ENCODE data around the gene NGRN.
"Not testable (repeated sequence)": the region's sequence is repeated elsewhere in the genome, so short reads cannot be mapped to it uniquely, and the experiment has no call there.

Gene NGRN

DNA sequence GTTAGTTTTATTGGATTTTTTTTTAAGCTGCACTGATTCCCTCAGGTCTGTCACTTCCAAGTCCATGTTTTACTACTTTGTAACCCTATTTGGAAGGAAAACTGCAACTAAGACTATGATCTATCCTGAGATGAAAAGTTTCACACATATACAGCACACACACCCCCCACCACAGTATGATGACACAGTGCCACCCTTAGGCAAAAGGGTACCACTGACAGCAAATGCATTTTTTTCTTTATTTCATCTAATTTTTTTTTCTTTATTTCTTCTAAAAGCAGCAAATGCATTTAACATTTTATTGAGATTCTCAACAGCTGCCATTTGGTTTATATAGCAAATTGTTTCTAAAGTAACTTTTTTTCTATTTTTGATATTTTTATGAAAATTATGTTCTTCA, 21.2 kb downstream of the NGRN start:
- no peak for DNase-seq

DNA sequence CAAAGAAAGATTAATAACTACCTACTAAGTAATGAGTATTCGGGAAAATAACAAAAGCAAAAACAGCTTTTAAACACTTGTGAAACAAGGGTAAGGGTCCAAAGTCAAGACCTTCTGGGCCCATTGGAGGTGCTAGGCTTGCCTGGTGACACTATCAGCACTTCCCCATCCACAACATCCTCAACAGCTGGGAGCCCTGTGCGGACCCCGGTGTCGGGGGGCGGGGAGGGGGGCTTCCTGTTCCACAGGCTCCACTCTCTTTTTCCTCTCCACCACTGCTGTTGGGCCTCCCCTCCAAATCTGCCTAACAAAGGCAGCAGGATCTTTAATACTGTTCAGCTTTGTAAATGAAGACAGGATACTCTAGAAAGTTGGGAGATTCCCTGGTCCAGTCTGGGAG, 21.6 kb downstream of the NGRN start:
- no peak for DNase-seq

GRCh38 chr15:90287946-90288345, 22.5 kb downstream of the NGRN start:
- DNase-seq = no peak

DNA sequence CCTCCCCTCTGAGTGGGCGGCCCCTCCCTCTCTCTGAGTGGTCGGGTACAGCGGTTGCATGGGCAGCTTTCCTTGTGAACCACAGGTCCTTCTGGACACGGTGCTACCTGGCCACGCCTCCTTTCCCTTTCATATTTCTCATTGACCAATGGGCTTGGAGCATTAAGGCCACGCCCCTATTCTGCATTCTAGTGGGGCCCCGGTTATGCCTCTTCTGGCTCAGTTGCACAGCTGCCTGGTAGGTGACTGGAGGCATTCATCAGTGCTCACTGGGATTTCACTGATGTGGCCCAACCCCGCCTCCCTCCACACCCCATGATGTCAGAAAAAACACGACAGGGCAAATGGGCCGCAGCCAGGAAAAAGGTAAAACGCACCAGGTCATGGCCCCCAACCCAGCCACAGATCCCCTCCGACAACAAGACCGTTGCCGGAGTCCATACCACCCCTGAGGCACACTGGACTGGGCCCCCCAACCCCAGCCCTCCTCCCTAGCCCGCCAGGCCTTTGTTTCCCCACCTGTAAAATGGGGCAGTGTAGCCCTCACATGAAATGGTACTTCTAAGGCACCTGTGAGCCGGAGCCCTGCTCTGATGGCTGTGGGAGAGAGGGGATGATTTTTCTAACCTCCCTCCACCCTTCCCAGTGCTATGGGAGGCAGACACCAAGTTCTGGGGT, 26.3 kb downstream of the NGRN start:
- no peak for DNase-seq

- not testable (repeated sequence) for DNase-seq
Observed at GRCh38 chr15:90293040-90293810, 27.8 kb downstream of the NGRN start.

DNA sequence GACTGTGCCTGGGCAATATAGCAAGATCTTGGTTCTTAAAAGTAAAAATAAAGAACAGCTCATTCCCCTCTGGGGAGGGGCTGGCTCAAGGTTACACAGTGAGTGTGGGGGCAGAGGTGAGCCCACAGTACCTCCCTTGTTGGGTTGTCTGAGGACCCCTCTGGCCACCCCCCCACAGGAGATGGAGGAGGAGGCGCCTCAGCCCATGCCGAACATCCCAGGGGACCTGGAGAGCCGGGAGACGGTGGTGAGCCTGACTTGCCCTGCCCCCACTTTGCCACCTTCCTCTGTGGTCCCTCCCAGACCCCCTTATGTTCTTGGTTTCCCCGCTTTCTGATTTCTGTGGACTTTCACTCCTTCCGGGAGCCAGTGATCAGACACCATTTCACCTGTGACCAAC, 28.7 kb downstream of the NGRN start:
- no peak for DNase-seq

- DNase-seq = no peak
Observed at GRCh38 chr15:90294601-90295269, 29.3 kb downstream of the NGRN start.

DNA sequence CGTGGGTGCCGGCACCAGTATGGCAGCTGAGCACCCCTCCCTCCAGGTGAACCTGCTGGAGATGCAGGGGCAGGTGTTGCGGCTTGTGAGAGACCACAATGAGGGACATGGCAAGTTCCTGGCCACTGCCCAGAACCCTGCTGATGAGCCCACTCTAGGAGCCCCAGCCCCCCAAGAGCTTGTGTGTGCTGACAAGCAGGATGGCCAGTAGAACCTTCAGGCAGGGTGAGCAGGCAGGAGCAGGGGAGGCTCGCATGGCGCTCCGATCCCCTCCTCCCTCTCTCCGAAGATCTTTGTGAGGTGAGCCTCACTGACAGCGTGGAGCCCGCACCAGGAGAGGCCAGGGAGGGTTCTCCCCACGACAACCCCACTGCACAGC, 29.8 kb downstream of the NGRN start:
- DNase-seq = no peak

DNA sequence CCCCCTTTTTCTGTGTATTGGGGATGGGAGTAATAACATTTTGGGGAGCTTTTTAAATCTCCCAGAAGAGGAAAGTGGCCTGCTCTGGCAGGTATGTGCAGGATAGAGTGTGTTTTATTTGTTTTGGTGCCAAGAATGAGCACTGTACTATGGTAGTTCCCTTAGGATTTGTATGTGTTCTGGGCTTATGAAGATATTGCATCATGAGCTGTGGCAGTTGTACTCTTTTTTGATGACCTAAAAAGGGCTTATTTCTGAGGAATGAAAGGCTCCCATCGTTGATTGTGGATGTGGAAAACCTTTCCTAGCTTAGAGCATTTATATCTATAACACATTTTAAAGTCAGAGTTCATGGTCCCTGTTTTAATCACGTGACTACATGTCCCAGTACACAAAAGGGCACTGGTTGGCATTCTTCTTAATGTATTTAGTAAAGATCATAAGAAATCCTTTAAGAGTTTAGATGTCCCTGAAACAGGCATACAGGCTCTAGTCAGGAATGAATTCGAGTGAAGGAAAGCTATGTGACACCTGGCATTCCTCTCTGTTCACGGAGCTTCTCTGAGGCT, 30.9 kb downstream of the NGRN start:
- not testable (repeated sequence) for DNase-seq

- no peak for DNase-seq
Observed at GRCh38 chr15:90297021-90297420, 31.5 kb downstream of the NGRN start.

DNA sequence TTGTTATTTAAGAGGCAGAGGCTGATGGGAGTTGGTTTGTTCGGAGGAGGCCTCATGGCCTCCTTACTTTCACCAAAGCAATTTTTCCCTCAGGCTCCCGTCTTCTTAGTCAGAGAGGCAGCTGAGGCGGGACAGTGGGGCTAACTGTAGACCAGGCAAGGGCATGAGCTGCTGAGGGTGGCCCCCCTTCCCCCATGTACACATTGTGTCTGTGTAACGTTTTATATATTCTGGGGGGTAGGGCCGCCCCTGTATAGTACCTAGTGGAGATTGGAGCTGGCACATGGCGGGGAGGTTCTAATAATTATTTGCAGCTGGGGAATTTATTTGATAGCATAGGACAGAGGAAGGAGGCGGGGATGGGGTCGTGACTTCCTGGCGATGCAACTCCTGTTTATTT, 35.1 kb downstream of the NGRN start:
- DNase-seq = no peak

- no peak for DNase-seq
Observed at GRCh38 chr15:90300988-90301706, 35.7 kb downstream of the NGRN start.

DNA sequence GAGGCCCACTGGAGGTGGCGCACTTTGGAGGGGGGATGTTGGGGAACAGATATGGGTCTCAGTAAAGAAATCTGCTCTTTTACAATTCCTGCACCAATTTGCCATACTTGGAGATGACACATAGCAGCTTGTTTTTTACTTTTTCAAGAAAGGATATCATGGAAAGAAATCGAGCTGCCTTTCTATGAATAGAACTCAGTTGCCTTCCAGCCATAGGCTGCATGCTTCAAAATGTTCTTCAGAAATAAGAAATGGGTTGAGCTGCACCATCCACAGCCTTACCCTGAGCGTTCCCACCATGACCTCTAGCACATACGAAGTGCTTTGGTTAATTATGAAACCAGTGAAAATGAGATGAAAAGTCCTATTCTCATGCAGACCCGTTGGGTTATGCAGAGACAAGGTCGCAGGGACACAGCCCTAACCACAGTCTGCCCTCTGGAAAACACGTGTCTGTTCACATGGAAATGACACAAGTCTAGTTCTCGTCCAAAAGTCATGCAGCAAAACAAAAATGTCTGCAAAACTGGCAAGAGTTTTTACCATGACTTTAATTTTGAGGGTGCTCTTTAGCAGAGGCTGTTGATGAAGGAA, 36.3 kb downstream of the NGRN start:
- DNase-seq = no peak

- DNase-seq = not testable (repeated sequence)
Observed at GRCh38 chr15:90305355-90305754, 39.9 kb downstream of the NGRN start.

GRCh38 chr15:90305932-90306331, 40.5 kb downstream of the NGRN start:
- no peak for DNase-seq

DNA sequence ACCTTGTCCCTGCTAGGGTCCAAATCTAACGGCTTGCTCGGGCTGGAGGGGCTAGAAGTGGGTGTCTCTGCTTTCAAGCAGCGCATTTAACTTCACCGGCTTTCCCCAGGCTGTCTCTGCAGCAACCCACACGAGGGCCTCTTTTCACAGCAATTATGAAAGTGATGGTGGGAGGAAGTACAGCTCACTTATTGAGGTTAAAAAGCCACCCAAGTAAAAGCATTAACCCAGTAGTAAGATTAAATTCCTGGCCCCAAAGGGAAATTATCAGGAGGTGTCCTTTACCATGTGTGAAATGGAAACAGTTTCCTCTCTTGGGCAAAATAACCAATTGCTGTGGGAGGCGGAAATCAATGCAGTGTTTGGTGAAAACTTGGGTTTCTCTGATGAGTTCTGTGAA, 41.1 kb downstream of the NGRN start:
- no peak for DNase-seq

GRCh38 chr15:90307661-90308060, 42.2 kb downstream of the NGRN start:
- no peak for DNase-seq

DNA sequence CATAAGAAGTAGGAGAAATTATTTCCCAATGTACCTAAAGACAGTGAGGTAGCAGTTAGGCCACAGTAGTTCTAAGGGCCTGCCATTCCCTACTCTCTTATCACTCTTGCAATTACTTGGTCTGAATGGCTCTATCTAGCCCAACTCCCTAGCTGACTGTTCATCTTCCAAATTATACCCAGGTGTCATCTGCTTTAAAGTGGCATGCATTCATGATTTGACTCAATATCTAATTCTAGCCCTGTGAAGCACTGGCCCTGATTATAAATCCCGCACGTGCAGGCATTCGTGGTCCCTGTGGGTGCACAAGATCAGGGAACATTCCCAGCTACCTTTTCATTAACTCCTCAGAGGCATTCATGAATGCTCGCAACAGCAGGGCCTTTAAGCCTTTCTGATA, 43.5 kb downstream of the NGRN start:
- DNase-seq = no peak

DNA sequence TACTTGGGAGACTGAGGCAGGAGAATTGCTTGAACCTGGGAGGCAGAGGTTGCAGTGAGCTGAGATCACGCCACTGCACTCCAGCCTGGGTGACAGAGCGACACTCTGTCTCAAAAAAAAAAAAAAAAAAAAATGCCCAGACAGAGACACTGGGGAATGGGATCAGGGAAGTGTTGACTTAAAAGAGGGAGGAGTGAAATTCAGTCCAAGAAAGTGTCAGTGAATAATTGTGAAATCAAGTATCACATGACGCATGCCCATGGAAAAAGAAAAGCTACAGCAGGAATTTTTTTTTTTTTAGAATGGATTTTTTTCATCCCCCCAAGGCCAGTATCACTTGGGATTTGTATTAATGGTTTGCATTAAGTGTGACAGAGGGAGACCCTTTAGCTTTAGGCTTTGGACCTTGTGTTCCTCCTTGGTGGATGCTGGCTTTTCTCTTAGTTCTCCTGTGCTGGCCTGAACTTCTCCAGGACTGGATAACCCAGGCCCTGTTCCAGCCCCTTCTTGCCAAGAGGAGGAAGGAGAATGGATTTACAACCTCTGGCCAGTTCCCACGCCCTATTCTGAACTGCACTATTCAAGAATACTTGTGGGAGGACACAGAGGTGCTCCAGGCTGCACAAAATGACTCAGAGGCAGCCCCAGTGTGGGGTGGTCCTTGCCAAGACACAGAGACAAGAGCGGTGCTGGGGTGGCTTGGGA, 50.0 kb downstream of the NGRN start:
- DNase-seq = no peak

DNA sequence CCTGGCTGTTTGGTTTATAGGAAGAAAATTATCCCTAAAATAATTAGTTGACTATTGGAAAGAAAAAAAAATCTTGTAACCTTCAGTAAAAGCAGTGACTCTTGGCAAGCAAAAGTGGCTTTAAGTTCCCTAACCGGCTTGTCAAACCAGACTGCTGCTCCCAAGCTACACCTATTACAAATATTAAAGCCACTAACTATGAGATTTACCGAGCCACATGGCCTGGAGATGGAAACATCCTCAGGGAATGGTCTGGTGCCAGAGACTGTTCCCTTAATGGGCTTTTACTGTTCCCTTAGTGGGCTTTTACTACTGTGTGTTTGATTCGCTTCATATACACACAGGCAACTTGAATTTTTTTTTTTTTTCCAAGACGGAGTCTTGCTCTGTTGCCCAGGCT, 50.7 kb downstream of the NGRN start:
- DNase-seq = no peak

DNA sequence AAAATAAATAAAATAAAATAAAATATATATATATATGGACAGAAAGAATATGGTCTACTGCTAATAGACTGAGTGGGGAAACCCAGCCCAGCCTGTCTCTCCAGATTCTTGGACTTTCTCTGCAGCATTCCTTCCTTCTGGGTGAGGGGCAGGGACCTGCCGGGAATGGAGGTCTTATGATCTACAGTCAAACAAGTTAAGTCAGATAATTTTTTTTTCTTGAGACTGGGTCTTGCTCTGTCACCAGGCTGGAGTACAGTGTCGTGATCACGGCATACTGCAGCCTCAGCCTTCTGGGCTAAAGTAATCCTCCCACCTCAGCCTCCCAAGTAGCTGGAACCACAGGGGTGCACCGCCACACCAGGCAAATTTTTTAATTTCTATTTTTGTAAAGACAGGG, 53.1 kb downstream of the NGRN start:
- no peak for DNase-seq

All from cortex of kidney (tissue), 1 donor.